Left lung (tissue), 10 donors: ENCODE measurements around the gene ACTN4. TPM values are rescaled to one million over a fixed set of nuclear protein-coding genes. Genes with fewer than 3 reads are reported as not detected.
A peak's percentile ranks its signal among the peaks of the same experiment; 100 is the strongest.

Experiments used
- ATAC-seq: fragments of 200-7000 bp; cut with Tn5 transposase; one replicate; pipeline ENCODE4 v1.9.1; 2020; ENCODE audit warnings: moderate library complexity
- DNase-seq, 4 donors: peaks; one replicate each; pipeline ENCODE4 v3.0.0-alpha.2; 2013 to 2020
- H3K27ac ChIP-seq, 2 donors: fragments of 200-600 bp; sonication (generic) in 1 of 2; one replicate each; pipeline versions ENCODE4 v1.5.0 to v1.8.0; 2020 to 2021
- H3K27me3 ChIP-seq, 2 donors: fragments of 200-600 bp; sonication (generic) in 1 of 2; one replicate each; pipeline versions ENCODE4 v1.5.0 to v1.8.0; 2020 to 2021
- H3K36me3 ChIP-seq, 2 donors: fragments of 200-600 bp; sonication (generic) in 1 of 2; one replicate each; pipeline versions ENCODE4 v1.5.0 to v1.8.0; 2020 to 2021
- H3K4me1 ChIP-seq, 2 donors: fragments of 200-600 bp; one replicate each; pipeline ENCODE4 v1.8.0; 2021
- H3K4me3 ChIP-seq, 2 donors: fragments of 200-600 bp; sonication (generic) in 1 of 2; one replicate each; pipeline versions ENCODE4 v1.5.0 to v1.8.0; 2020 to 2021; ENCODE audit warnings: mild to moderate bottlenecking in 1 of 2
- H3K9me3 ChIP-seq, 2 donors: fragments of 200-600 bp; sonication (generic) in 1 of 2; one replicate each; pipeline versions ENCODE4 v1.5.0 to v1.8.0; 2020 to 2021
- intact Hi-C, 2 donors: fragments of 100-400 bp; cut with DNase I; formaldehyde crosslinking; loops; one replicate each; pipeline versions ENCODE4 v1.11.2 to v1.14.2; 2022
- polyA plus RNA-seq, 6 donors: library from polyadenylated mRNA; unstranded; fragments of 120-200 nt; gene quantifications; one replicate each; pipeline ENCODE4 v1.2.1, GENCODE V29; 2013; ENCODE audit not compliant: insufficient read length in 6 of 6
- total RNA-seq, 2 donors: library from RNA; stranded (reverse); fragmentation: NEBNext Ultra II Directional; extraction: Animal tissue kit (Norgen Biotek cat#: 25700); gene quantifications; one replicate each; pipeline ENCODE4 v1.2.1, GENCODE V29; 2021
- TF ChIP-seq, protein P1 (sequence below), 2 donors: fragments of 200-600 bp; sonication (generic) in 1 of 2; IDR thresholded peaks; one replicate each; pipeline versions ENCODE4 v1.5.0 to v1.8.0; 2021; ENCODE audit warnings: antibody characterized with exemption in 2 of 2
- donor health status: DM: no; HTN: yes; CAD: no.
- donor health status: DM: no; HTN: no; CAD: no.

ACTN4 gene
- total and polyA plus RNA-seq, 8 donors: 373 to 647 (median 402) TPM

DNA sequence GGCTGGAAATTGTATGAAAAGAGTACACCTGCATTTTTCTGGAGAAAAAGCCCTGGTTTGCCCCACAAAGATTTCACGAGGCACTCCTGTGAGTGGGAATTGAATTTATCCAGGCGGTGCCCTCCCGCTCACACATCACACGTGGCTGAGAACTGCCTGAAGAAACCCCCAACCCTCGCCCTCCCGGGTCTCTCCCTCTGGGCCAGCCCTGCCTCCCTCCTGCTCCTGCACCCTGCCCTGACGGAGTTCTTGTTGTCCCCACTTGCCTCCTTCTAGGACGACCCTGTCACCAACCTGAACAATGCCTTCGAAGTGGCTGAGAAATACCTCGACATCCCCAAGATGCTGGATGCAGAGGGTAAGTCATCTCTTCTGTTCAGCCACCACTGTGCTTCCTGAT is 61.7 kb downstream of the ACTN4 start:
- DNase-seq: no peak
- TF ChIP-seq, protein P1, sequence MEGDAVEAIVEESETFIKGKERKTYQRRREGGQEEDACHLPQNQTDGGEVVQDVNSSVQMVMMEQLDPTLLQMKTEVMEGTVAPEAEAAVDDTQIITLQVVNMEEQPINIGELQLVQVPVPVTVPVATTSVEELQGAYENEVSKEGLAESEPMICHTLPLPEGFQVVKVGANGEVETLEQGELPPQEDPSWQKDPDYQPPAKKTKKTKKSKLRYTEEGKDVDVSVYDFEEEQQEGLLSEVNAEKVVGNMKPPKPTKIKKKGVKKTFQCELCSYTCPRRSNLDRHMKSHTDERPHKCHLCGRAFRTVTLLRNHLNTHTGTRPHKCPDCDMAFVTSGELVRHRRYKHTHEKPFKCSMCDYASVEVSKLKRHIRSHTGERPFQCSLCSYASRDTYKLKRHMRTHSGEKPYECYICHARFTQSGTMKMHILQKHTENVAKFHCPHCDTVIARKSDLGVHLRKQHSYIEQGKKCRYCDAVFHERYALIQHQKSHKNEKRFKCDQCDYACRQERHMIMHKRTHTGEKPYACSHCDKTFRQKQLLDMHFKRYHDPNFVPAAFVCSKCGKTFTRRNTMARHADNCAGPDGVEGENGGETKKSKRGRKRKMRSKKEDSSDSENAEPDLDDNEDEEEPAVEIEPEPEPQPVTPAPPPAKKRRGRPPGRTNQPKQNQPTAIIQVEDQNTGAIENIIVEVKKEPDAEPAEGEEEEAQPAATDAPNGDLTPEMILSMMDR (IDR thresholded peaks at IDR 0.05): no peak
- no peaks in the 10 kb centered on the region for H3K27me3 ChIP-seq
- no peaks in the 10 kb centered on the region for H3K9me3 ChIP-seq
- no peak overlapping the region for H3K4me3 ChIP-seq
- intact Hi-C loops: loop anchor here in 1 of 2 donors (10.0 kb wide), 1 partner anchor 64 kb away; the partner anchor contains the start of gene ACTN4
- H3K4me1 ChIP-seq: peaks cover 11 to 54% of the 10 kb centered on the region in 2 donors
- H3K27ac ChIP-seq: peak overlapping the region; percentile 23 to 51
- peaks cover 0 to 100% of the 10 kb centered on the region in 2 donors for H3K36me3 ChIP-seq
- ATAC-seq: no peak

DNA sequence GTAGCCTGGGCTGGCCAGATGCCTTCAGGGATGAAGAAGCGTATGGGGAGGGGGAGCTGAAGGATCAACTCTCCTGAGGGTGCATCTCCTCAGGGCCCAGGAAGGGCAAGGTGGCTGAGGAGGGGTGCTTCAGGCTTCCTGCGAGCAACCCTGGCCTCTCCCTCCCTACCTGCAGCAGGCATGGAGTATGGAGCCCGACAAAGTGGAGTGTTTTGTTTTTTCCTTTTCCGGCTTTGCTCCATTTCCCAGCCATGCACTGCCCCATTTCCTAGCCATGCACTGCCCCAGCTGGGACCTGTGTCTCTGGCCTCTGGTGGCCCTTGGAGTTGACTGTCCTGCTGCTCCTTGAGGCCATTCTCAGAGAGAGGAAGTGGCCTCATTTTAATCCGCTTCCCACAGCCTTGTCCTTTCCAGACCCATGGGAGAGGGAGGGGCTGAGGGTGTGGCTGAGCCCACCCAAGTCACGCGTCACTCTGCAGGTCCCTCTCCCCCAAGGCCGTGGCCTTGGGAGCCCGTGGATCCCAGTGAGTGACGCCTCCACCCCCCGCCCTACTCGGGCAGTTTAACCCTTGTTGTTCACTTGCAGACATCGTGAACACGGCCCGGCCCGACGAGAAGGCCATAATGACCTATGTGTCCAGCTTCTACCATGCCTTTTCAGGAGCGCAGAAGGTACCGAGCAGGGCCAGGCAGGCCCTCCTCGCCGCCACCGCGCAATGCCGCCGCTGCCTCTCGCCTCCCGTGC is 62.4 kb downstream of the ACTN4 start:
- intact Hi-C loops: loop anchor here (10.0 kb wide), 2 partner anchors 55 to 65 kb away; partner anchors contain the start of gene ACTN4 (in 1 of the 2)
- Histone ChIP-seq H3K27ac (peak overlapping the region in 1 of 2 donors; percentile 51), H3K9me3 (no peaks in the 10 kb centered on the region), H3K4me1 (peaks cover 11 to 54% of the 10 kb centered on the region in 2 donors), H3K4me3 (no peak overlapping the region), H3K27me3 (no peaks in the 10 kb centered on the region), H3K36me3 (peaks cover 0 to 100% of the 10 kb centered on the region in 2 donors)
- DNase-seq (no peak), ATAC-seq (no peak)
- TF ChIP-seq, protein P1 (IDR thresholded peaks at IDR 0.05): no peak

- H3K36me3 ChIP-seq: peaks cover 0 to 100% of the 10 kb centered on the region in 2 donors
- H3K9me3 ChIP-seq: no peaks in the 10 kb centered on the region
- TF ChIP-seq, protein P1 (IDR thresholded peaks at IDR 0.05): no peak
- intact Hi-C loops: loop anchor here in 1 of 2 donors (10.0 kb wide), 1 partner anchor 56 kb away; no protein-coding TSS in a partner anchor
- DNase-seq (no peak), ATAC-seq (no peak)
- H3K27me3 ChIP-seq: no peaks in the 10 kb centered on the region
- H3K4me3 ChIP-seq: no peak overlapping the region
- peaks cover 11 to 54% of the 10 kb centered on the region in 2 donors for H3K4me1 ChIP-seq
- H3K27ac ChIP-seq: peak overlapping the region in 1 of 2 donors; percentile 51
These were observed 62.9 kb downstream of the ACTN4 start for GRCh38 chr19:38710416-38710702.

DNA sequence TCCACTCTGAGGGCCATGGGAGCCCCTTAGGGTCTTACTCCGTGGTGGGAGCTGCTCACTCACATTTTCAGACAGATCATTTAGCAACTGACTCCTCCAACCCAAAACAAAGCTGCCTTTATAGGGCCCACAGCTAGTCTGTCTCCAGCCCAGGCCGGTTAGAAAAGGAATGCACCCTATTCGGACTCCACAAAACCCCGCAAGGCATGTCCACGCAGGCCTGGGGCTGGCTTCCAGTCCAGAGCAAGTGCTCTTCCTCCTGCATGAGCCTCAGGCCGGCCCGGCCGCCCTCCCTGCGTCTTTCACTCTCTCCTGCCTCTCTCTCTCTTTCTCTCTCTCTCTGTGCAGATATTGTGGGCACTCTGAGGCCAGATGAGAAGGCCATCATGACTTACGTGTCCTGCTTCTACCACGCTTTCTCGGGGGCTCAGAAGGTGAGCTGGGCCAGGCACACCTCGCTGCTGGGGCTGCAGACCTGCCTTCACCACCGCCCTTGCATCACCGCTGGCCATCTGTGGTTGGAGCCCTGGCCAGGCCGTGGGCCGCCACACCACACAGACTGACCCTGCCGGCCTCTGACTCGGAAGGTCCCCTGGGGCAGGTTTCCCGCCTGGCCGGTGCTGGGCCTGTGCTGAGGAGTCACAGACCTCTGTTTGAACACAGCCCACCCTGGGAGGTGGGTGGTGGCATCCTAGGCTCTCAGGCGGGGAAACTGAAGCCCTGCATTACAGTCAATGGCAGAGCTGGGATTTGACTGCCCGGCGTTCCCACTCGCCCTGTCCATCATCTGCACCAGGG is 63.7 kb downstream of the ACTN4 start:
- TF ChIP-seq, protein P1 (IDR thresholded peaks at IDR 0.05): no peak
- Histone ChIP-seq H3K9me3 (no peaks in the 10 kb centered on the region), H3K27ac (peak overlapping the region in 1 of 2 donors; percentile 39), H3K36me3 (peaks cover 0 to 100% of the 10 kb centered on the region in 2 donors), H3K27me3 (no peaks in the 10 kb centered on the region), H3K4me3 (no peak overlapping the region), H3K4me1 (peaks cover 11 to 49% of the 10 kb centered on the region in 2 donors)
- intact Hi-C loops: loop anchor here in 1 of 2 donors (10.0 kb wide), 1 partner anchor 56 kb away; no protein-coding TSS in a partner anchor
- ATAC-seq: no peak
- no peak for DNase-seq

DNA sequence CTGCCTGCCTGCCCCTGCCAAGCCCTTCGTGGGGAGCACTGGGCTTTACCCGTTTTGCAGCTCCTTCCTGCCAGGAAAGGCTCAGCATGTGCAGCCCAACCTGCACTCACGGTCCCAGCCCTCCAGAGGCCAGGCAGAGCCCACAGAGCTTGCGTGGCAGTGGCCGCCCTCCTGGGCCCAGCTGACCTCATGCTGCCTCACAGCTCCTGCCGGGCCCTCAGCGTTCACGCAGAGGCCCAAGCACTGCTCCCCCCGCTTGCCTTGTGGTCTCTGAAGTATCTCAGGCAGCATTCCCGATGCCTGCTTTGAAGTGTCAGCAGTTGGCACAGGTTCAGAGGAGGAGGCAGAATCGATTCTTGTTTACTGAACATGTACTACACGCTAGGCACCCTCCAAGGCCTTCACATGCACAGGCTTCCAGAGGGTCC is 64.3 kb downstream of the ACTN4 start:
- peak in 1 of 4 donors; percentile 63 for DNase-seq
- ATAC-seq: peak; percentile 82
- Histone ChIP-seq H3K9me3 (no peaks in the 10 kb centered on the region), H3K27ac (peak overlapping the region in 1 of 2 donors; percentile 39), H3K27me3 (no peaks in the 10 kb centered on the region), H3K4me1 (peaks cover 11 to 44% of the 10 kb centered on the region in 2 donors), H3K4me3 (no peak overlapping the region), H3K36me3 (peaks cover 0 to 100% of the 10 kb centered on the region in 2 donors)
- intact Hi-C loops: loop anchor here in 1 of 2 donors (10.0 kb wide), 1 partner anchor 57 kb away; no protein-coding TSS in a partner anchor
- TF ChIP-seq, protein P1 (IDR thresholded peaks at IDR 0.05): no peak
